SHP77 treated with DMSO at 0.1 percent for 48 hours (cell line): ENCODE data around the gene ERG.

Experiments used
- DNase-seq: peaks from one replicate; lab custom pipeline; 2025; lab: John Stamatoyannopoulos, UW

Gene ERG

DNA sequence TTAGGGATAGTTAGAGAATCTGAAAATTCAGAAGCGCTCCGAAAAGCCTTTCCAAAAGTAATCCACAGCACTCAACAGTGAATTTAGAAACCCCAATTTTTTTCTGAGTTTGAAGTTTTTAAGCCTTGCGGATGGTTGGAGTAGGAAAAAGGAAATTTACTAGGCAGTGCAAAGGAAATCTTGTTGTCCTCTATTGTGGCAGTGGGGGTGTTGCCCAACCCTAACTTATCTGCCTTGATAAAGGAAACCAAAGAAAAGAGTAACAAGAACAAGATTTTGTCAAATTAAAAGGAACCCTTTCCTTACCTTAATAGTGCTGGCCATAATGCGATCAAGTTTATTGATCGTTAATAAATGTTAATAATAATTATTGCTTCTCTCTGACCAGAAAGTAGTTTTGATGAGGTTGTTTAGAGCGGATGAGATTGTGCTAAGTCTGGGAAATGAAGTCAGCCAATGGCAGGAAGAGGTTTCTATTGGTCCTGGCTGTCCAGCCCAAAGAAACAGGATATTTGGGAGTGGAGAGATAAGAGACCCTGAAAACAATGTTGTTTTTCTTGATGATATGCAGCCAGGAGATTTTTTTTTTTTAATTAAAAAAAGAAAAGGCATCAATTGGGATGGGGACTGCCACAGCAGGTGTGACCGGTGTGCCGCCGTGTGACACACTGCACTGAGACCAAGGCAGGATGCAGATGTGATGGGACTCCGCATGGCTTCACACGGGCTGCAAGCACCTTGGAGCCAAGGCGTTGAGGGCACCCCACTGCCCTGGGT is at the start of gene ERG:
TSS of gene ERG (minus strand) at position 421 of the 777 bp plus-strand sequence. CDS start at position 324, 97 bp downstream.
- no peak for DNase-seq

GRCh38 chr21:38544661-38545060 is 46.4 kb upstream of the ERG start:
- DNase-seq: no peak

- no peak for DNase-seq
Observed at GRCh38 chr21:38542263-38542662, 44.0 kb upstream of the ERG start.

DNA sequence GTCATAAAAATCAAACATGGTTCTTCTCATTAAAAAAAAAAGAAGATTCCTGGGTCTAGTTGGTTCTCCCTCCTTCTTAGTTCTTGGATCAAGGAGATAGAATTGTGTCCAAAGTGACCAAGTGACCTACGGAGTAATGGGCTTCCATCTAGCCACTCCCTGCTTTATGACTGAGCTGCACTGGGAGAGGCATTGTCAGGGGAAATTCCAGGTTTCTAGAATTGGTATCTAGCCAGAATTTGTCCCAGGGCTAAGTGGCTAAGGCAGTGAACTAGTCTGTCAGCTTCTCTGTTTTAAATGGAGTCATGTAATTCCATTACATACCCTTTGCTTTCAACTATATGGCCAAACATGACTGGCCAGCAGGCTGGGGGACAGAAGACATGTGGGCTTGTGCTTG is 40.1 kb upstream of the ERG start:
- no peak for DNase-seq

GRCh38 chr21:38534591-38534990 is 36.3 kb upstream of the ERG start:
- DNase-seq: no peak

- no peak for DNase-seq
Observed at GRCh38 chr21:38533887-38534286, 35.6 kb upstream of the ERG start.

- no peak for DNase-seq
Observed at GRCh38 chr21:38531591-38531990, 33.3 kb upstream of the ERG start.

GRCh38 chr21:38531039-38531541 is 32.8 kb upstream of the ERG start:
- no peak for DNase-seq

- DNase-seq: no peak
Observed at GRCh38 chr21:38527737-38528136, 29.5 kb upstream of the ERG start.

DNA sequence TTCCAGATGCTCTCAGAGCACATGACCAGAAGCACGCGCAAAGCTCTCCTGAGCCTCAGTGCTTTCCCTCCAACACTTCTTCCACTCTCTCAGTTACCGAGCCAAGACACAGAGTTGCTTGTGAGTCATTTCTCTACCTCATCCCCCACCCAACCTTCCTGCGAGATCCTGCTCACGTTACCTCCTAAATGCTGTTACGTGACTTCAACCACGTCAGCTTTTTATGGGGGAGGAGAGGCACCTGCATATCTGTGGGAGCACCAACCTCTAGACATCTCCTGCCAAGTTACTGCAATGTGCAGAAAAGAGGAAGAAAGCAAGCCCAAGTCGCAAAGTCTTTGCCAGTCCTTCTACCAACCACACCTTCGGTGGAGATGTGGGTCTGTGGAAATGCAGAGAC is 27.2 kb upstream of the ERG start:
- DNase-seq: no peak

DNA sequence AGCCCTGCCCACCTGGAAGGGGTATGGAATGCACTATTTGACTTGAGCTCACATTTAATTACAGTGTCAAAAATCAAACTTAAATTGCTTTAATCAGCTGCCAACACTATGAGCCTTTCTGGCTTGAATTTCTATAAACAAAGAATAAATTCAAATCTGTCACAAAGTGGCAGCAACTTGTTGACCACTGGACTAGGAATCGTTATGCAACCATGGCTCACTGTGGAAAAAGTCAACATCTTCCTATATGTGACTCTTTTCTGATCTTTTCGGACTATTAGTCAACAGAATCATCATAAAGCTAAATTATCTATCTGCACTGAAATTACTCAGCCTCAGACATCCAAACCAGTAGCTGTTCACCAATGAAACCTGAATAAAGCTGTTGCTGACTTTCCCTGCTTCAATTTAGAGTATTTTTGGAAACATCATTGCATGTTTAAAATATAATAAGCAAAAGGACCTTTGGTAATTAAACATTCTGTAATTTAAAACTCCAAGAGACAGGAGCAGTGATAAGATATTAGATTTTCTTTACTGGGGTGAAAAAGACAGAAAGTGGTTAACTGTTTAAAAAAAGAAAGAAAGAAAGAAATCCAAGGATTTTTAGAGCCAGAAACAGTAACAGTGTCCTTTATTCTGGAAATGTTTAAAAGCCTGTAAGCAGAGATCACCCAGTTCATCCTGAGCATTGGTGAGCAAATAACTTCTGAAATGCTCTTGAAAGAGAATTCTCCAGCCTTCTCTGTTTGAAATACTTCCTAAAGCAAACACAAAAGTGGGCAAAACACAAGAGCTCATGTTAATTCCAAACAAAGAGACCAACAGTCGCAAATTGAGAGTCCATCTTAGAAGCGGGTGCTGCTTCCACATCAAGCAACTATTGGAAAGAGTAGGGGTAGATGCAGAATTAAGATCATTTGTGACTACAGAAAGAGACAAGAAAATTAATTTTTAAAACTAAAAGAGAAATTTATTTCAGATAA is 26.2 kb upstream of the ERG start:
- no peak for DNase-seq

GRCh38 chr21:38520511-38520910 is 22.2 kb upstream of the ERG start:
- no peak for DNase-seq

DNA sequence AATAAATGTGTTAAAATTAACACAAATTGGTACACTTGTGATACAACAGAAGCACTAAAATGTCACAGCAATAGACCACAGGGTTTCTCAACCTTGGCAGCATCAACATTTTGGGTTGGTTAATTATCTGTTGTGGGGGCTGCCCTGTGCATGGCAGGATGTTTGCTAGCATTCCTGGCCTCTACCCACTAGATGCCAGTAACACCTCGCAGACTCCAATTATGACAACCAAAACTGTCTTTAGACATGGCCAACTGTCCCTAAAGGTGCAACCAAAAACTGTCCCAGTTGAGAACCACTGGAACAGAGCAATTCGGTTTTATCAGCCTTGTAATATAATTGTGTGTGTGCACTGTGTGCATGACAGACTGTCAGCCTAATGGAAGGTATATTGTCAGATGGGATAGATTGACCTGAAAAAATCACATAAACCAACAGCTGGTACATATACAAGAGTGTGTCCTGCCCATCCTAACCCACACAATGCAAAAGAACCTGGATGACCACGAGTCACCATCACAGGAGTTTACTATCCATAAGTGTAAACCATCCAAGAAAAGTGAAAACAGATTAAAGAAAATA is 13.5 kb upstream of the ERG start:
- DNase-seq: peak; percentile 13

- no peak for DNase-seq
Observed at GRCh38 chr21:38511198-38511597, 12.9 kb upstream of the ERG start.

DNA sequence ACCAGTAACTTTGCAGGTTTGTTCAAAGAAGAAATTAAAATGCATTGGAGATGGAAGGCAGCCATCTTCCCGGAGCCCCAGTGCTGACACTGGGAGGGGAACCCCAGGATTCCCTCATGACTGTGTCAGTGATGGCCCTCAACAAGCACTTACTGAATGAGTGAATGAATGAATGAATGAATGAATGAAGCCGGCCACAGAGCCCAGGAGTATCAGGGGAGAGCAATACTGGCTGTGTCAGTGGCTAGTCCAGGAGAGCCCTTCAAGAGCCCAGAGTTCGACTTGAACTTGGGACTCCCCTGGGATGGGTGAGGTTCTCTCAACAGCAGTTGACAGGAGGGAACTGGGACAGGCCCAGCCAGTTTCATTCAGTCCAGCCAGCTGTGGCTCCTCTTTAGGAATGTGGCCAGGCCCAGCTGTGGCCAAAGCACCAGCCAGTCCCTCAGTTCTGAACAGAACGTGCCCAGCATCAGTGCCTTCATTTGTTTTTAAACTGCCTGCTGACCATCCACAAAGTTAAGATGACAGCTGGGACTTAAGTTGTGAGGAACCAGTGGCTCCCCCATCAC is 9.2 kb upstream of the ERG start:
- no peak for DNase-seq

DNA sequence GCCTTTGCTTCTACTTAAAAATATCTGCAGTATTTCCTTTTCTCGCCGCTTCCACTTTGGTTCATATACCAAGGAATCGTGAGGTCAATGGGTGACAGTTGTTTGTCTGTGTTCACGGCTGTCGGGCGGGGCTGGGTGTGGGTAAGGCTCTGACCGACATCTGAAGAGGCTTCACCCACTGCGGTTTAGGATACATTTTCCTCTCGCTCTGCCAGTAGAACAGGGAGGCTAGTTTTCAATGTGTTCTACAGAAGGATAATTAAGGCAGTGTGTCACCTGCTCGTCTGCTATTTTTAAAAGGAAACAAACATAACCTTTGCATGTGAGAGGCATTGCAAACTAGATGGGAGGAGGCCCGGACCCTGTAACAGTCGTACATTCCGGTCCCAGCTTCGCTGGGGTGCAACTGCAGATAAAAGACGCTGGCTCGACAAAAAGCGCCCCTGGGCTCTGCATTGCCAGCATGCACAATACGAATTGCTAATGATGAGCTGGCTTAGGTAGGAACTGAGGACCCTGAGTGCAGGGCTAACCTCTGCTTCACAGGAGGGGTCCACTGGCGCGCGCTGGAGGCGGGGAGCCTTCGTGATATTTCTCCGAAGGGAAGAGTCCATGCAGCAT is 8.5 kb upstream of the ERG start:
- DNase-seq: peak; percentile 70

GRCh38 chr21:38505654-38506523 is 7.6 kb upstream of the ERG start:
- DNase-seq: peak; percentile 81

- DNase-seq: no peak
Observed at GRCh38 chr21:38504066-38504465, 5.8 kb upstream of the ERG start.

- DNase-seq: no peak
Observed at GRCh38 chr21:38503583-38503982, 5.3 kb upstream of the ERG start.

GRCh38 chr21:38500073-38500472 is 1.8 kb upstream of the ERG start:
- DNase-seq: no peak

DNA sequence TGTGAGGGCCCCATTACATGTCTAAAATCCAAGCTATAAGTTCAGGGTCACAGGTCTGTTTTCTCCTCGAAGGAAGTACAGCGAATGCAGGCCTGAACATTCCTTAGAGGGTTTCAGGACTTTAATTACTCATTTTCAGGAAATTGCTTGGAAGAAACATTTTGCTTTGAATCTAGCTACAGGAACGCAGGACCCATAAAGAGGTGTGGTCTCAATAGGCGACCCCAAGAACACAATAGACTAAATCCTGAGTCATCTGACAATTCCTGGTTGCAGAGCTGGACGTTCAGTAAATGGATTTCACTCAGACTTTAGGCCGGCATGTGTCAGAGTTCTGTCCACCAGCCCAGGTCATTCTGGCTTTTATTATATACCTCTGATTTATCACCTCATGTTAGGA is 1.0 kb upstream of the ERG start:
- no peak for DNase-seq
